Naive thymus-derived CD8-positive, alpha-beta T cell (primary cell): ENCODE data around the gene CBL. TPM values are rescaled to one million over a fixed set of nuclear protein-coding genes. Genes with fewer than 3 reads are reported as not detected.
"Not testable (repeated sequence)": the region's sequence is repeated elsewhere in the genome, so short reads cannot be mapped to it uniquely, and the experiment has no call there.

Experiments used
- ATAC-seq, 2 donors: fragments of 150-1000 bp; cut with Tn5 transposase in 1 of 2; sonication (Bioruptor Pico), chemical (Tn5 transposase) in 1 of 2; 1 replicate in 1 of 2; 2 replicates in 1 of 2; pipeline ENCODE4 v1.10.0; 2021; ENCODE audit warnings: mild to moderate bottlenecking in 2 of 2, moderate library complexity in 2 of 2
- POLR2A ChIA-PET: fragments of 350-600 bp; sonication (Branson Sonifier 250); formaldehyde crosslinking; loops from one replicate; lab custom pipeline; 2021; ENCODE audit warnings: antibody characterized with exemption; lab: Charles Lee
- DNase-seq, 10 donors: peaks; one replicate each; pipeline versions ENCODE4 v3.0.0 to v3.0.0-alpha.2; 2020 to 2022
- H3K27ac Mint-ChIP-seq, 10 donors: one replicate each; pipeline ENCODE4 v1.8.0; 2020 to 2022; ENCODE audit warnings: mild to moderate bottlenecking in 10 of 10, mixed read lengths in 10 of 10, moderate library complexity in 4 of 10, inconsistent platforms in 1 of 10
- H3K27me3 Mint-ChIP-seq, 5 donors: one replicate each; pipeline ENCODE4 v1.8.0; 2021 to 2022; ENCODE audit warnings: mixed read lengths in 5 of 5
- H3K36me3 Mint-ChIP-seq, 3 donors: one replicate each; pipeline ENCODE4 v1.8.0; 2020 to 2022; ENCODE audit warnings: mixed read lengths in 3 of 3, mild to moderate bottlenecking in 2 of 3, inconsistent platforms in 1 of 3
- H3K4me1 Mint-ChIP-seq, 4 donors: one replicate each; pipeline ENCODE4 v1.8.0; 2021 to 2022; ENCODE audit warnings: mixed read lengths in 4 of 4
- H3K4me3 Mint-ChIP-seq, 10 donors: one replicate each; pipeline ENCODE4 v1.8.0; 2020 to 2022; ENCODE audit warnings: mild to moderate bottlenecking in 10 of 10, mixed read lengths in 10 of 10, moderate library complexity in 6 of 10, inconsistent platforms in 1 of 10
- H3K9me3 Mint-ChIP-seq, 9 donors: one replicate each; pipeline ENCODE4 v1.8.0; 2020 to 2022; ENCODE audit warnings: mixed read lengths in 9 of 9, mild to moderate bottlenecking in 3 of 9, inconsistent platforms in 1 of 9, moderate library complexity in 1 of 9
- polyA plus RNA-seq, 3 donors: library from polyadenylated mRNA; unstranded; fragments of 300-500 nt; fragmentation: Illumina TruSeq; gene quantifications; one replicate each; pipeline ENCODE4 v1.2.3, GENCODE V29; 2021
- total RNA-seq, 8 experiments: library from RNA in 2 of 8; stranded (reverse) in 2 of 8; gene quantifications; one replicate each; pipeline ENCODE4 v1.2.3 and lab custom pipeline; 2021 to 2026

The CBL gene
- total RNA-seq = 10 to 100 TPM; 46.9 to 51.6 TPM
- polyA plus RNA-seq = 10 to 100 TPM; 11.5 to 16.1 (median 12.2) TPM
- total RNA-seq (lab: John Stamatoyannopoulos, UW) = 61.4 to 154 (median 144) reads per million in 6 experiments

DNA sequence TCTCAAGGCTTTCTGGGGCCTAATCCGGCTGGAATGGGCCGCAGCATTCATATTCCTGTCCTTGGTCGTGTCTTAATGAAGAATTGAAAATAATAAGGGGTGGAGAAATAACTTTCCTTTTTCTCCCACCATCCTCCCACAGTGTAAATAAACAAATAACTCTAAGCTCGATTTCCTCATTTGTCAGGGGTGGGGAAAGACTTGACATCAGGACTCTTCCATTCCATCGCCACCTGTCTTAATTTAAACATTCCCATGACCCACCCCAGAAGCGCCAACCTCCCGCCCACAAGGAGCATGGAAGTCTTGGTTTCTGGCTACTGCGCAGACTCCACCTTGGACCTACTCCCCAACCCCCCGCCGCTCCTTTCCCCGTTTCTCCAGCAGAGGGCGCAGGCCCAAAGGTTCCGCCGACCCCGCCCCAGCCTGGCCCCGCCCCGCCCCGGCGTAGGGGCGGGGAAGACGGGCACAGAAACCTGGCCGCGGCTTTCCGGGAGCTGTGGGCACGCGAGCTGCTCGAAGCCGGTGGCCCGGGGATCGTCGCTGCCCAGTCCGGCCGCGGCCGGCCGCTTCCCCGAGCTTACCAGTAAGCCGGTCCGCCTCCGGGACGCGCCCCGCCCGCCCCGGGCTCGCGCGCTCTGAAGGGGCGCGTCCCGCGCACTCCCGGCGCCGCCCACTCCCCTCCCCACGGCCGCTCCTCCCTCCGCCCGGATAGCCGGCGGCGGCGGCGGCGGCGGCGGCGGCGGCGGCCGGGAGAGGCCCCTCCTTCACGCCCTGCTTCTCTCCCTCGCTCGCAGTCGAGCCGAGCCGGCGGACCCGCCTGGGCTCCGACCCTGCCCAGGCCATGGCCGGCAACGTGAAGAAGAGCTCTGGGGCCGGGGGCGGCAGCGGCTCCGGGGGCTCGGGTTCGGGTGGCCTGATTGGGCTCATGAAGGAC lies at the start of gene CBL:
CBL (plus strand) TSS at position 766 of the 937 bp plus-strand sequence; CDS start at position 845, 79 bp downstream.
- DNase-seq (peak; percentile 85 to 98 (median 95)), ATAC-seq (peak; percentile 86 to 87)
- POLR2A ChIA-PET = interaction anchor here (0.5 to 3.5 kb wide), 27 partner anchors 8 to 390 kb away, joined by 3 to 56 read pairs (median 5); partner anchors contain the start of genes RPS25 and TRAPPC4
- Mint-ChIP-seq H3K9me3 (no peaks in the 10 kb centered on the region), H3K27me3 (no peaks in the 10 kb centered on the region), H3K4me3 (peak within 1 kb of the TSS; percentile 95 to 100 (median 98)), H3K27ac (peak within 1 kb of the TSS; percentile 90 to 98 (median 95)), H3K36me3 (peaks cover 0 to 2% (median 0%) of the 10 kb centered on the region in 3 donors), H3K4me1 (peaks cover 14 to 52% (median 34%) of the 10 kb centered on the region in 4 donors)

DNA sequence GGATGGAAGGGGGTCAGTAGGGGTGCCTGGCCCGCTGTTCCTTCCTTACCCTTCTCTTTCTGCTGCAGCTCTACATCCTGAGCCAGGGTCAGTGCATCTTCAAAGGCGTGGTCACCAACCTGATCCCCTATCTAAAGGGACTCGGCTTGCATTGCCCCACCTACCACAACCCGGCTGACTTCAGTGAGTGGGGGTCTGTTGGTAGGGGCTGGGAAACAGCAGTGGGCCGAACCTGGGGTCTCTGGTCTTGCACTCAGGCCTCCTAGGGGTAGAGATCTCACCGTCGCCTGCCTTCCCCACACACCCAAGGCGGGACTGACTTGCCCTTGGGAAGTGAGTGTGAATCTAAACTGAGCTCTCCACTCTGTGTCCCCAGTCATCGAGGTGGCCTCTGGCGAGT lies 49.6 kb upstream of the CBL start:
- H3K27me3 Mint-ChIP-seq = peaks cover 0 to 11% (median 4%) of the 10 kb centered on the region in 5 donors
- peaks cover 0 to 9% (median 5%) of the 10 kb centered on the region in 4 donors for H3K4me1 Mint-ChIP-seq
- ATAC-seq (no peak), DNase-seq (no peak)
- no peak overlapping the region for H3K4me3 Mint-ChIP-seq
- H3K36me3 Mint-ChIP-seq = no peaks in the 10 kb centered on the region
- H3K27ac Mint-ChIP-seq = no peak overlapping the region
- no peaks in the 10 kb centered on the region for H3K9me3 Mint-ChIP-seq
- POLR2A ChIA-PET = interaction anchor here (1.0 kb wide), 1 partner anchor 62 kb away, joined by 4 read pairs; no protein-coding TSS in a partner anchor

DNA sequence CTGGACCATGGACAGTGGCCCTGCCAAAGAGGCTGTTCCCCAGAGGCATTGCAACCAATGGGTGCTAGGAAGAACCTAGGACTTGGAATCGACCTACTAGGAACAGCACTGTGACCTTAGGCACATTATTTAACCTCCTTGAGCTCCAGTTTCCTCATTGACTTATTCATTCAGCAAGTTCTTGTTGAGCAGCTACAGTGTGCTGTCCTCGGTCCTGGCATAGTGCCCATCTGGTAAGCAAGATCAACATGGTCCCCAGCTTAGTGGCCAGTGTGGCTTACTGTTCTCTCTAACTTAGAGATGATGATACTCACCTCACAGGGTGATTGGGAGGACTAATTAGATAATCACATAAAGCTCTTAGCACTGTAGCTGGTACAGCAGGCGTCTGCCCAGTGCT lies 49.1 kb upstream of the CBL start:
- Mint-ChIP-seq H3K4me3 (no peak overlapping the region), H3K27me3 (peaks cover 0 to 7% (median 4%) of the 10 kb centered on the region in 5 donors), H3K9me3 (no peaks in the 10 kb centered on the region), H3K27ac (no peak overlapping the region), H3K4me1 (peaks cover 0 to 9% (median 3%) of the 10 kb centered on the region in 4 donors), H3K36me3 (no peaks in the 10 kb centered on the region)
- POLR2A ChIA-PET = interaction anchor here (1.0 kb wide), 1 partner anchor 62 kb away, joined by 4 read pairs; no protein-coding TSS in a partner anchor
- no peak for ATAC-seq
- no peak for DNase-seq

DNA sequence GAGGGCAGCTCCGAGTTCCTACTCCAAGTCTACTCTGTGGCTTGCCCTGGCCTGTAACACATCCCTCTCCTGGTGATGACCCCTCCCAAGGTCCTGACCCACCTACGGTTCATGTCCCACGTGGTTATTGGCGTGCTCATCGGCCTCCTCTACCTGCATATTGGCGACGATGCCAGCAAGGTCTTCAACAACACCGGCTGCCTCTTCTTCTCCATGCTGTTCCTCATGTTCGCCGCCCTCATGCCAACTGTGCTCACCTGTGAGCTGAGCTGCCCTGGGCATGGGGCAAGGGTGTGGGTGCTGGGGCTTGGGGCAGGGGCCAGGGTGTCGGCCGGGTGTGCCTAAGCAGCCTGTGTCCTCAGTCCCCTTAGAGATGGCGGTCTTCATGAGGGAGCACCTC lies 47.7 kb upstream of the CBL start:
- Mint-ChIP-seq H3K4me1 (peaks cover 0 to 9% (median 3%) of the 10 kb centered on the region in 4 donors), H3K27ac (no peak overlapping the region), H3K9me3 (no peaks in the 10 kb centered on the region), H3K4me3 (no peak overlapping the region), H3K27me3 (peaks cover 0 to 6% (median 4%) of the 10 kb centered on the region in 5 donors), H3K36me3 (no peaks in the 10 kb centered on the region)
- DNase-seq = no peak
- ATAC-seq = no peak
- POLR2A ChIA-PET = no interaction called here

DNA sequence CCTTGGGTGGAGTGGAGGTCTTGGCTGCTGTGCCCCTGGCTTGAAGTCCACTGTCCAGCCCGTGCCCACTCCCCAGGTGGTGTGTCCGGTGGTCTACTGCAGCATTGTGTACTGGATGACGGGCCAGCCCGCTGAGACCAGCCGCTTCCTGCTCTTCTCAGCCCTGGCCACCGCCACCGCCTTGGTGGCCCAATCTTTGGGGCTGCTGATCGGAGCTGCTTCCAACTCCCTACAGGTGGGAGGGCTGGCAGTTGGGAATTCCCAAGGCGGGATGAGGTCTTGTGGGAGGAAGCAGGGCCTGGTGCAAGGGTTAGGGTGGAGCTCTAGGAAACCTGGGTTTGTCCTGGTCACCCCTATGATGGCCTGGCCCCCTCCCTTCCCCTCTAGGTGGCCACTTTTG lies 46.0 kb upstream of the CBL start:
- H3K27ac Mint-ChIP-seq = no peak overlapping the region
- no peaks in the 10 kb centered on the region for H3K9me3 Mint-ChIP-seq
- no peak overlapping the region for H3K4me3 Mint-ChIP-seq
- ATAC-seq (no peak), DNase-seq (no peak)
- H3K27me3 Mint-ChIP-seq = peaks cover 0 to 5% (median 2%) of the 10 kb centered on the region in 5 donors
- H3K36me3 Mint-ChIP-seq = no peaks in the 10 kb centered on the region
- peaks cover 0 to 9% (median 3%) of the 10 kb centered on the region in 4 donors for H3K4me1 Mint-ChIP-seq
- POLR2A ChIA-PET = interaction anchor here (0.9 to 1.4 kb wide), 3 partner anchors 9 to 65 kb away, joined by 3 to 8 read pairs (median 4); partner anchors contain the start of gene NLRX1

DNA sequence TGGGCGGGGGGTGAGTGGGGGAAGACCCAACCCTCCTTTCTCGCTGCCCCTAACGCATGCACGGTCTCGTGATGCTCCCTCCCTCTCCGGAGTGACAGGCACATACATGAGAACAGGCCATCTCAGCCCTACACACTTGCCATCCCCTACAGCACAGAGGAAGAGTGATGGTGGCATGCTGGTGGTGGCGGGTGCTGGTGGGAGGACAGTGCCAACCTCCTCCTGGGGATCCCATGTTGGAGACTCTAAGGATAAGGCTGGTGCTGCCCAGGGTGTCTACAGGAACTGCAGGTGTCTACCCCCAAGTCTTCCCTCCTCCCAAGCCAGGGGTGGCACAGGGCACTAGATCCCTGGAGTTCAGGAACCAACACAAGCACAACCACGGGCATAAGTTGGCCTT lies 44.3 kb upstream of the CBL start:
- no peaks in the 10 kb centered on the region for H3K36me3 Mint-ChIP-seq
- H3K27me3 Mint-ChIP-seq = no peaks in the 10 kb centered on the region
- H3K4me1 Mint-ChIP-seq = peaks cover 0 to 3% (median 0%) of the 10 kb centered on the region in 4 donors
- H3K9me3 Mint-ChIP-seq = no peaks in the 10 kb centered on the region
- no peak for DNase-seq
- ATAC-seq = no peak
- H3K27ac Mint-ChIP-seq = no peak overlapping the region
- POLR2A ChIA-PET = no interaction called here
- H3K4me3 Mint-ChIP-seq = no peak overlapping the region

DNA sequence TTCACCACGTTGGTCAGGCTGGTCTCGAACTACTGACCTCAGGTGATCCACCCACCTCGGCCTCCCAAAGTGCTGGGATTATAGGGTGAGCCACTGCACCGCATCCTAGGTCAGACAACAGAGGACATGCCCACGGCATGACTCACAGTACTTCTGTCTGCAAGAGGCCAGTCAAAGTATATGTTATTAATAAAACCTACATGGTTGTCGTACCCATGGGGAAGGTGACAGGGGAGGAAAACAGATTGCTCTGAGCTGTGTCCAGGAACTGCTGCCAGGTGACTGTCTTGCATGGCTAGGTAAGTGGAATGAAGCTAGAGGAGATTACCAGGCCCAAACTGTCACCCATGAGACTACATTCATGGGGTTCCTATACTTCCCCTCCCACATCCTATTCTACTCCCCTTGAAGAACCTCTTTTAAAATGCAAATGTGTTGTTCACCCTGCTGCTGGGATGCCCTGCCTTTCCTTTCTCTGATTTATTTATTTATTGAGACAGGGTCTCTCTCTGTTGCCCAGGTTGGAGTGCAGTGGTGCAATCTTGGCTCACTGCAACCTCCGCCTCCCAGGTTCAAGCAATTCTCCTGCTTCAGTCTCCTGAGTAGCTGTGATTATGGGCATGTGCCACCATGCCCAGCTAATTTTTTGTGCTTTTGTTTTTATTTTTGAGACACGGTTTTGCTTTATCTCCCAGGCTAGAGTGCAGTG lies 39.6 kb upstream of the CBL start:
- no peak for DNase-seq
- Mint-ChIP-seq H3K27me3 (no peaks in the 10 kb centered on the region), H3K27ac (no peak overlapping the region), H3K4me1 (peaks cover 0 to 15% (median 8%) of the 10 kb centered on the region in 4 donors), H3K9me3 (no peaks in the 10 kb centered on the region), H3K36me3 (no peaks in the 10 kb centered on the region), H3K4me3 (no peak overlapping the region)
- no peak for ATAC-seq
- POLR2A ChIA-PET = no interaction called here

DNA sequence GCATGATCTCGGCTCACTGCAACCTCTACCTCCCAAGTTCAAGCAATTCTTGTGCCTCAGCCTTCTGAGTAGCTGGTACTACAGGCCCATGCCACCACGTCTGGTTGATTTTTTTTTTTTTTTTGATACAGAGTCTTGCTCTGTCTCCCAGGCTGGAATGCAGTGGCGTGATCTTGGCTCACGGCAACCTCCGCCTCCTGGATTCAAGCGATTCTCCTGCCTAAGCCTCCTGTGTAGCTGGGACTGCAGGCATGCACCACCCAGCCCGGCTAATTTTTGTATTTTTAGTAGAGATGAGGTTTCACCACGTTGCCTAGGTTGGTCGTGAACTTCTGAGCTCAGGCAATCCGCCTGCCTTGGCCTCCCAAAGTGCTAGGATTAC lies 39.1 kb upstream of the CBL start:
- H3K27ac Mint-ChIP-seq, POLR2A ChIA-PET, H3K36me3 Mint-ChIP-seq, H3K9me3 Mint-ChIP-seq, DNase-seq, ATAC-seq, H3K27me3 Mint-ChIP-seq: not testable (repeated sequence)
- Mint-ChIP-seq H3K4me1 (peaks cover 0 to 15% (median 8%) of the 10 kb centered on the region in 4 donors), H3K4me3 (peak overlapping the region in 1 of 10 donors; percentile 51)

DNA sequence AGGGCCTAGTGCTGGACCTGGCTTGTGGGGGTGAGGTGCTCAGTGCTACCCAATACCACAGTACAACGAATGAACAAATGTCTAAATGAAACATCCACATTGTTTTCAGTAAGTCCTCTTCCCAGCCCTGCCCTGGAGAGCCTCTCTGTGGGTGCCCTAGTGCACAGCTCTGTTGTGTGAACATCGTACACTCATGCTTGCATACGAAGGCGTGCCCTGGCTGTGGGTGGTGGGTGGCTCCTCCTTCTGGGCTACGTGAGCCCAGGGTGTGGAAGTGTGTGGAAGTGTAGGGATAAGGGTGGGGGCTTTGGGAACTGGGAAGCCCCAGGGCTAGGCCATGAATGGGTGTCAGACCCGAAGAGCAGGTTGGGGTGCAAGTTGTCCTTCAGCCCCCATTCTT lies 38.2 kb upstream of the CBL start:
- Mint-ChIP-seq H3K4me1 (peaks cover 0 to 15% (median 8%) of the 10 kb centered on the region in 4 donors), H3K4me3 (peak overlapping the region; percentile 64 to 91 (median 80)), H3K36me3 (no peaks in the 10 kb centered on the region), H3K27ac (peak overlapping the region in 5 of 10 donors; percentile 47 to 93 (median 60)), H3K27me3 (no peaks in the 10 kb centered on the region), H3K9me3 (no peaks in the 10 kb centered on the region)
- no peak for DNase-seq
- POLR2A ChIA-PET = no interaction called here
- no peak for ATAC-seq

DNA sequence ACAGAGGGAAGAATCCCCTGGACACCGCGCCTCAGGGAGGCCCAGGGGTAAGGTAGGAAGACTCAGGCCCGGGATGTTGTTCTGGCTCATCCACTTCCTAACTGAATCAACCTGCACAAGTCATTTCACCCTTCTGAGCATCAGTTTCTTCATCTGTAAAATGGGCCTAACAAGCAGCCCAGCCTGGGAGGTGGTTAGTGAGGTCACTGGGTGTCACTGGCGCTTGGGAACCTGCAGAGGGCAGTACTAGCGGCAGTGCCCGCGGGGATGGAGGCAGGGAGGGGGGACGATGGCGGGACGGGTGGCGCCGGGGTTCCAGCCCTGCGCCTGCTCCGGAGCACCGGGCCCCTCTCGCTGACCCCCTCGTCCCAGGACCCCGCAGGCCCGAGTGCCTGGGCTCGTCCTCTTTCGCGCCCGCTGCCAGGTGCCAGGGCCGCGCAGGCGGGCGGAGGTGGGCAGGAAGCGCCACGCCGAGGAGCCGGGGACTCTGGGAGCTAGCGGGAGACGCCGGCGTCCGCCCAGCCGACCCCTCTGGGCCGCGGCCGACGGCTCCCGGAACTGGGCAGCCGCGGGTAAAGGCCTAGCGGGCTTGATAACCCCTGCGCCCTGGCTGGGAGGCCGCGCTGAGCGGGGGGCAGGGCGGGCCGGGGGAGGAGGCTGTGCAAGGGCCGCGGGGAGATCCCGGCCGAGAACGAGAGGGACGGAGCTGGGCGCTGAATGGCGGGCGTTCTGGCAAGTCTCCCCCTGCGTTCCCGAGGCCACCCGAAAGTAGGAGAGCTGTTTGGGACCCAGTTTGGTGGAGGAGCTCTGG lies 37.5 kb upstream of the CBL start, which contains the start of gene NLRX1:
NLRX1 (plus strand) TSS at position 255 of the 811 bp plus-strand sequence. CDS start 2,679 bp downstream, outside the sequence.
- H3K27me3 Mint-ChIP-seq = no peaks in the 10 kb centered on the region
- POLR2A ChIA-PET = interaction anchor here (0.7 to 1.5 kb wide), 10 partner anchors 8 to 157 kb away, joined by 3 to 8 read pairs (median 4); partner anchors contain the start of genes DPAGT1, HINFP, HMBS and VPS11
- DNase-seq = peak; percentile 68 to 90 (median 80)
- no peaks in the 10 kb centered on the region for H3K9me3 Mint-ChIP-seq
- peak within 1 kb of the TSS; percentile 59 to 93 (median 87) for H3K27ac Mint-ChIP-seq
- peaks cover 0 to 15% (median 8%) of the 10 kb centered on the region in 4 donors for H3K4me1 Mint-ChIP-seq
- peak within 1 kb of the TSS; percentile 80 to 95 (median 89) for H3K4me3 Mint-ChIP-seq
- peak; percentile 93 to 96 for ATAC-seq
- no peaks in the 10 kb centered on the region for H3K36me3 Mint-ChIP-seq

DNA sequence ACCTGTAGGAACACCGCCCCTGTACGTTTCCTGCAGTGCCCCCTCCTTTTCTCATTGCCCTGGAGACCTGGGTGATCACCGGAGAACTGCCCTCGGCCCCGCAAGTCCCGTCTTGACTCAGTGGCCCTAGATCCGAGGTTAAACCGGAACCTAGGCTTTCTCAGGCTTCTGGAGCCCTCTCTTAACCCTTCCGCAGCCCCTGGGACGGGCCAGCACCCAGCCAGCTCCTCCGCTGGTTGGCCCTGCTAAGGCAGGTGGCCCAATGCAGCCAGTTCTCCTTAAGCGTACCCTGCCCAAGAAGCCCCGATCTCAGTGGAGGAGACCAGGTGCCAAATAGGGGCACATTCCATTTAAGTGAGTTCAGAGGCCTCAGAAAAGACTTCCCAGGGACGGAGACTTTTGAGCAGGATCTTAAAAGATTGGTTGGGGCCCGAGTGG lies 36.8 kb upstream of the CBL start:
- Mint-ChIP-seq H3K27me3 (no peaks in the 10 kb centered on the region), H3K4me3 (peak overlapping the region; percentile 80 to 95 (median 89)), H3K36me3 (peaks cover 0 to 5% (median 0%) of the 10 kb centered on the region in 3 donors), H3K4me1 (peaks cover 3 to 15% (median 9%) of the 10 kb centered on the region in 4 donors), H3K9me3 (no peaks in the 10 kb centered on the region), H3K27ac (peak overlapping the region; percentile 59 to 92 (median 86))
- DNase-seq (peak in 2 of 10 donors; percentile 29 to 36), ATAC-seq (peak; percentile 41 to 44)
- POLR2A ChIA-PET = interaction anchor here (0.7 to 1.5 kb wide), 10 partner anchors 9 to 156 kb away, joined by 3 to 8 read pairs (median 4); partner anchors contain the start of genes DPAGT1, HINFP, HMBS and VPS11
